Measurements from ENCODE around the gene RBFOX1.

- TF ChIP-seq ZFX (IDR thresholded peaks at IDR 0.05) (no peak), CTCF (IDR thresholded peaks at IDR 0.05 in 2 of 3, conservative IDR thresholded peaks at IDR 0.05 in 1 of 3; ENCODE audit: borderline replicate concordance in 1 of 3, insufficient read depth in 1 of 3, low read depth in 2 of 3, low read length in 2 of 3) (no peak), ATF3 (IDR thresholded peaks at IDR 0.05) (no peak), POLR2AphosphoS5 (IDR thresholded peaks at IDR 0.05; ENCODE audit: low read depth, low read length) (no peak), EZH2phosphoT487 (IDR thresholded peaks at IDR 0.05; ENCODE audit: borderline replicate concordance) (no peak), CEBPB (IDR thresholded peaks at IDR 0.05; ENCODE audit: low read depth) (no peak), REST (IDR thresholded peaks at IDR 0.05; ENCODE audit: low read depth) (no peak), POLR2A (IDR thresholded peaks at IDR 0.05; ENCODE audit: borderline replicate concordance, extremely low read depth, insufficient read depth, insufficient read length) (no peak), RAD21 (IDR thresholded peaks at IDR 0.05; ENCODE audit: low read depth) (no peak), EZH2 (IDR thresholded peaks at IDR 0.05) (no peak), YY1 (IDR thresholded peaks at IDR 0.05; ENCODE audit: extremely low read depth, insufficient replicate concordance, low read depth, low read length) (no peak), MAX (IDR thresholded peaks at IDR 0.05) (no peak), SIN3A (IDR thresholded peaks at IDR 0.05; ENCODE audit: low read depth) (no peak)
These were observed at the start of gene RBFOX1 for GRCh38 chr16:7332611-7333010.
